NCI-H460 (cell line): Measurements from ENCODE around the gene ZNF287. TPM values are rescaled to one million over a fixed set of nuclear protein-coding genes. Genes with fewer than 3 reads are reported as not detected.

Source experiments
- DNase-seq: peaks from one replicate; pipeline ENCODE4 v3.0.0-alpha.2; 2016; ENCODE audit warnings: low read depth; ENCODE audit errors: extremely low read depth
- total RNA-seq: library from RNA; depleted of rRNA; stranded (reverse); fragments of >200 nt; shearing (Covaris generic); gene quantifications from 2 replicates; pipeline ENCODE4 v1.2.3, GENCODE V29; 2014; rRNA removed

ZNF287 gene
- total RNA-seq, 1 experiment from 2014 or later = 5.4 TPM

DNA sequence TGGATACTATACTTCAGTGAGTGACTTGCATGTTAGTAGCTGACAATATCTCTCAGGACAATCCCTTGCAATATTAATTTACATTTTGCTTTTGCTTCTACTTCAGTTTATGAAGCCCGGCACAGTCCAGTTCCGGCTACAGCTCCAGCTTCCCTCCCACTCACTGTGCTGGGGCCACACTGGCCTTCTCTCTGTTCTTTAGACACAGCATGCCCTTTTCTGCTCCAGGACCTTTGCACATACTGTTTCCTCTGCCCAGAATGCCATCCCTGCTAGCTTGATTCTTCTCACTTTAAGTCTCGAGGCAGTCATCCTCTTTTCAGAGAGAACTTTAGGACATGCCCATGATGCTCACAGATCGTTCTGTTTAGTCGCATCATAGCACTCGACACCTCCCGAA is 51.5 kb downstream of the ZNF287 start:
- no peak for DNase-seq

DNA sequence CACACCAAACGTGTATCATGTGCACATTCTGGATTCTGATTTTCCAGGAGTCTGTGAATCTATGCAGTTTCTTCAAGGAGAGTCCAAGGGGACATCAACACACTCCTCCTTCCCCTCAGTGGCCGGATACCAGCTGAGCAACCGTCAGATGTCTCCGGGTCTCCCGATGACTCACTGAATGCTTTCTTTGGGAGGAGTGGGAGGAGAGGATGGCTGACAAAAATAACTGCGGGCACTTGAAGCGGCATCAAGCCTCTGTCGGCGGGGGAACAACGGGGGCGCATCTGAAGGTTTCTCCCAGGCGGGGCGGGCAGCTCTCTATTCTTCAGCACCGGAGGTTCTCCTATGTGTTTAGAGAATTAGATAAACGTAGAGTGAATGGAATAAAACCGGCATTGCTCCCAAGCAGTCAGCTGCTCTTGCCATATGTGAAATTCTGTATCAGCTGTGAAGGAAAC is 52.4 kb downstream of the ZNF287 start:
- DNase-seq = no peak

DNA sequence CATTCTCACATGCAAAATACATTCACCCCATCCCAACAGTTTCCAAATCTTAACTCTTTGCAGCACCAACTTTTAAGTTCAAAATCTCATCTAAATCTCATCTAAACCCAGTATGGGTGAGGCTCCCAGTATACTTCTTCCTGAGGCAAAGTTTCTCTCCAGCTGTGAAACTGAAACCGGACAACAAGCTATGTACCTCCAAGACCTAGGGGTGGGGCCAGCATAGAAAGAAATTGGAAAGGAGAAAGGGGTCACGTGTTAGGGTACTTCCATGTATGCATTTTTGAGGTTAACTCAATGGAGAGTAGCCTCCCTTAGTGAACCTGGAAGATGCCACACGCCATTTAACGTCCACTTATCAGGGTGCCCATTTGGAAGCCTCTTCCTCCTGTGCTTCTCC is 53.1 kb downstream of the ZNF287 start:
- DNase-seq = no peak

DNA sequence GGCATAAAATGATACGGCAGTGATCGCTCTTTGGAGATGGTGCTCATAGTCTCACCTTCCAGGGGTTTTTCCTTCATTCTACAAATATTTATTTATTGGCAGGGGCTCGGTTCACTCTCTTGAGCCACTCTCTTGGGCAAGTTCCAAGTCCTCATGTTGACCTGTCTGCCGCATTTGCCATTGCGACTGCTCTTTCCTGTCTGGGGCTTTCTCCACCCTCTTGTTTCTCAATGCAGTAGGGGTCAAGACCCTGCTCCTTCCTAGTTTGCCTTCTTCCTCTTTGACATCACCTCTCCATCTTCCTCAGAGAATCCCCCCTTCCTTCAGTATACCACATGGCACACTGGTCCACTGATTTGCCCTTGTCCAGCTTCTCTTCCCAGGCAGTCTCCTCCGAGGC is 55.1 kb downstream of the ZNF287 start:
- DNase-seq = no peak

DNA sequence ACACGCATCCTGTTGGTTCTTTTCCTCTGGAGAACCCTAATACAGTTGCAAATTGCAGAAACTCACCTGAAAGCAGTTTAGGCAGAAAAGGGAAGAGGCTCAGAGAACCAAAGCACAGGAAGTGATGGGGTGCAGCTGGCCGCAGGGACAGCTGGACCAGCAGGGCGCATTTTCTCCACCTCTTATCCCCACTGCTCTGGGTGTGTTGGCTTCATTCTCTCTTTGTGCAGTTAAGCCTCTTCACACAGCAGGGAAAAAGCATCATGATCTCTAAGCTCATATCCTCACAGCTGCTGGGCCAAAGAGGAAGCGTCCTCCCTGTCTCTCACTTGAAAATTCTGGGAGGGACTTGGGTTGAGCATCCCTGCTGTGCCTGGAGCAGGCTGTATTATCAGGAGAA is 57.0 kb downstream of the ZNF287 start:
- DNase-seq = no peak

DNA sequence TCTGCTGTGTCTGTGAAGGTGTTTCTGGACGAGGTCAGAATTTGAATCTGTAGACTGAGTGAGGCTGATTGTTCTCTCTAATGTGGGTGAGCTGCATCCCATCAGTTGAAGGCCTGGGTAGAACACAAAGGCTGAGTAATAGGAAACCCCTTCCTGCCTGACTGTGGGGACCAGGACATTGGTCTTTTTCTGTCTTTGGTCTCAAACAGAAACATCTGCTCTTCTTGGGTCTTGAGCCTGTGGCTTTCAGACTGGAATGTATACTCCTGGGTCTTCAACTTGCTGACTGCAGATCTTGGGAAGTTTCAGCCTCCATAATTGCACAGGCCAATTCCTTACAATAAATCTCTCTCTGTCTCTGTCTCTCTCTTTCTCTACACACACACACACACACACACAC is 57.4 kb downstream of the ZNF287 start:
- DNase-seq = no peak

DNA sequence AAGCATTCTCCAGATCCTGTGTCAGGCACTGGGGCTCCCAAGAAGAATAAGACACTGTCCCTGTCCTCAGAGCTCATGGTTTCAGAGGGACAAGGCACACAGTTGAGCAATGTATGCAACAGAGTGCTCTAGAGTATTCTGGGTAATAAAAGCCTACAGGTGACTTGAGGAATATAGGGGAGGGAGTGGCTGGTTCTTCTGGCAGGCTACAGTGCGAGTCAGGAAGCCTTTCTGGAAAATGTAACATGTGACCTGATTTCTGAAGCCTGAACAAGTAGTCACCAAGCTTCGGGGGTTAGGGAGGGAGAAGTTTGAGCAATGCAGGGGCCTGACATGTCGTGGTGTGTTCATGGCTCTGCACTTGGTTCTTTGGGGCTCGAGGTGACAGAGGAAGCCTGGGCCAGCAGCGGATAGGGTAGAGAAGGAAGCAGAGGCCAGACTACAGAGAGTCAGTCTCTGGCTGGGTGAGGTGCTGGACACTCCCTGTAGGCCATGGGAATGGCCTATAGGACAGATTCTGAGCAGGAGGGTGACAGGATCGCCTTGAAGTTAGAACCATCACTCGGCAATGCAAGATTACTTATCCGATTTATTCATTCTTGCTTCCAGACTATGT is 61.0 kb downstream of the ZNF287 start:
- no peak for DNase-seq

DNA sequence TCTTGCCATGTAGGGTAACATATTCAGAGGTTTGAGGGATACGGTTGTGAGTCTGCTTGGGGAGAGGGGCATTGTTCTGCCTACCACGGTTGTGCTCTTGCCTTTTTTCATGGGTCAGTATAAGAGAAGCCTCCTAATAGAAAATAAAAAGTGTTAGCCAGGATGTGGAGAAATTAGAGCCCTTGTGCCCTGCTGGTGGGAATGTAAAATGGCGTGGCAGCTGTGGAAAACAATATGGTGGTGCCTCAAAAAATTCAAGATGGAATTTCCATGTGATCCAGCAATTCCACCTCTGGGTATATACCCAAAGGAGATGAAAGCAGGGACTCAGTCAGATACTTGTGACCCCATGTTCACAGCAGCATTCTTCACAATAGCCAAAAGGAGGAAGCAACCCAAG is 62.8 kb downstream of the ZNF287 start:
- no peak for DNase-seq

DNA sequence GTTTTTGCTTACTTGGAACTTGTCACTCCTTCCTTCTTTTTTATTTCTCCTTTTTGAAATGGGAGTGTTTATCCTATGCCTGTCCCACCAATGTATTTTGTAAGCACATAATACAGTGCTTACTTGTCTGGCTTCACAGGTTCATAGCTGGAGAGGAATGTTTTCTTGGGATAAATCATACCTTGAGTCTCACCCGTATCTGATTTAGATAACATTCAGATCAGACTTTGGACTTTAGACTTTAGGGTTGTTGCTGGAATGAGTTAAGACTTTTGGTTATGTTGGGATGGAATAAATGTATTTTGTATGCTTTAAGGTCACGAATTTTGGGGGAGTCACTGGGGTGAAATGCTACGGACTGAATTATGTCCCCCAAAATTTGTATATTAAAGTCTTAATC is 64.0 kb downstream of the ZNF287 start:
- no peak for DNase-seq

Other genes starting within 250 kb of the ZNF287 start
- gene CENPV, start 215.7 kb downstream of the ZNF287 start, total RNA-seq = 60.1 and 61.4 TPM in 2 replicates
- 1,439 and 1,479 TPM in 2 replicates for gene UBB, start 188.1 kb downstream of the ZNF287 start, total RNA-seq
- gene TRPV2, start 153.6 kb downstream of the ZNF287 start, total RNA-seq = 33.4 and 35.8 TPM in 2 replicates
- 0.17 and 0.32 TPM in 2 replicates for gene LRRC75A, start 77.0 kb downstream of the ZNF287 start, total RNA-seq
- gene ZNF624, start 84.6 kb upstream of the ZNF287 start, total RNA-seq = 5.3 and 5.4 TPM in 2 replicates
- gene CCDC144A, start 121.0 kb upstream of the ZNF287 start, total RNA-seq = 0.05 TPM in 1 of 2 replicates, not detected in the other